Lung microvascular endothelial cell (primary cell): Measurements from ENCODE around the gene GLT1D1. TPM values are rescaled to one million over a fixed set of nuclear protein-coding genes. Genes with fewer than 3 reads are reported as not detected.

ENCODE experiments used
- DNase-seq, 2 donors: peaks; one replicate each; pipeline versions ENCODE4 v3.0.0 to v3.0.0-alpha.2; 2010; ENCODE audit warnings: low read depth in 2 of 2
- total RNA-seq: library from RNA; depleted of rRNA; stranded (reverse); fragments of >200 nt; gene quantifications from 2 replicates; pipeline ENCODE4 v1.2.1, GENCODE V29; 2014

GLT1D1 gene
- total RNA-seq, 1 donor from 2014 or later: not detected

DNA sequence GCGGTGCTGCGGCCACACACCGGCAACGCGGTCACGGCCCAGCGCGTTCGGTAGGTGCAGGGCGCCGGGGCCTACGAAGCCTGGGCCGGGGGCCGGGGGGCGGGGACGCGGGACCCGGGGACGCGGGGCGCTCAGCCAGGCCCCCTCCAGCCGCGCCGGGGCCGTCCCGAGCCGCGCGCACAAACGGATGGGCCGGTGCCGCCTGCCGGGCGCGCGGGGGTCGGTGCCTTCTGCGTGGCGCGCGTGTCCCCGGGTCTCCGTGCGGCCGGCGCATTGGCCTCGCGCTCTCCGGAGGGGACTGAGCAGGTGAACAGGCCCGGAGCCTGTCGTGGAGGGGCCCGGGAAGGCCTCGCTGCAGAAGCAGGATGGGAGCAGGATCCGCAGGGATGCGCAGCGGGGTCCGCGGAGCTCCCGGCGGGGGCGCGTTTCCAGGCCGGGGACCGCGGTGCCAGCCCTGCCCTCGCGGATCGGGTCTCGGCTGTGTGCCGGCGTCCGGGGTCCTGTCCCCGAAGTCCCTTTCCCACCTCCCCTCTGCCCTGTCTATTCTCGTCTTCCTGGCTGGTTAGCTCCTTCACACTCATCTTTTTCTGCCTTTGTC lies 421 bp downstream of the GLT1D1 start:
- no peak for DNase-seq

DNA sequence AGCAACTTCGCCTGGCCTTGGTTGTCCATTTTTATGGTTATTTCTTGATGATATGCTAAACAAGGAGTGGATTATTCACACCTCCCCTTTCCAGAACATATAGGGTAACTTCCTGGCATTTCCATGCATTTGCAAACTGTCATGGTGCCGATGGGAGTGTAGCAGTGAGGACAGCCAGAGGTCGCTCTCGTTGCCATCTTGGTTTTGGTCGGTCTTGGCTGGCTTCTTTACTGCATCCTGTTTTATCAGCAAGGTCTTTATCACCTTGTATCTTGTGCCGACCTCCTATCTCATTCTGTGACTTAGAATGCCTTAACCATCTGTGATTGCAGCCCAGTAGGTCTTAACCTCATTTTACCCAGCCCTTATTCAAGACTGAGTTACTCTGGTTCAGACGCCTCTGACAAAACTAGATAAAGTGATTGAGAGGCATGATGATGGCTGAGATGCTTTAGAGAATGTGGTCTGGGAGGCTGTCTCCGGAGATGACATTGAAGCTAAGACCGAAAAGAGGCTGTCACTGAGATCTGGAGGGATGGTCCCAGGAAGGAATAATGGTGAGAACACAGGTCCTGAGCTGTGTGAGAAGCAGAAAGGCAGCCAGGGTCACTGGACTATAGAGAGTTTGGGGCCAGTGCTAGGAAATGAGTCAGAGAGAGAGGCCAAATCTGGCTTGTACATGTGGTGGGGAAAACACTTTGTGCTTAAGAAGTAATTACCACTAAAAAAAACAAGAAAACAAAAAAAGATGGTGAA lies 2.9 kb downstream of the GLT1D1 start:
- DNase-seq: no peak

DNA sequence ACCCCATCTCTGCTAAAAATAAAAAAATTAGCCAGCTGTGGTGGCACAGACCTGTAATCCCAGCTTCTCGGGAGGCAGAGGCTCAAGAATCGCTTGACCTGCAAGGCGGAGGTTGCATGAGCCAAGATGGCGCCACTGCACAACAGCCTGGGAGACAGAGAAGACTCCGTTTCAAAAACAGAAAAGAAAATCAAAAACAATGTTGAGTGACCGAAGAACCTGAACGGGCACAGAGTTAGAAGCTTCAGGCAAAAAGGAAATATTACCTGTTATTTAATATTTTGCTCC lies 3.5 kb downstream of the GLT1D1 start:
- DNase-seq: no peak

DNA sequence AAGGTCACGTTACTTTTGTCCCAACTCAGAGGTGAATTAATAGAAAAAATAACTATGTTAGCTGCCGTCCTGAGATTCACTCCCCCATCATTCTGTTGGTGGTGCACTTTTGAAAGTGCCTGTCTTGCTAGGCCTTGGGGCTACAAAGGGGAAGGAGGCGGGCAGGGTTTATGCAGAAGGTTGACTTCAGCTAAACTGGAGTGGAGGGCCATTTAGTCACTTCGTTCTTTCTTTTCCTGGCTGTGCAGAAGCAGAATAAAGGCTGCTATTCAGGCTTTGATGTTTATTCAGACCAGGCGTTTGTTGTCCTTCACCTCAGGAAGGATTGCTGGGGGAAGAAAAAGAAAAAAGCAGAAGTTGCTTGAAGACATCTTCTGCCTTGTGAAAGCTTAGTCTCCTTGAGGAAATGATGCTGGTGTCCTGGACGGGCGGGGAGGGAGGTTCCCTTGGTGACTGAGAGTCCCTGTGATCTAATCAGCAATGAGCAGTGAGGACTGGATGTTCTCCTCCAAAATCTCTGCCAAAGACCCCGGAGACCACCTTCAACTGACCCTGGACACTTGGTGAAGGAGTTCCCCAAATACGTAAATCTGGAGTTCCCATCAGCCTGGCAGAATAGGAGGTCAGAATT lies 4.0 kb downstream of the GLT1D1 start:
- no peak for DNase-seq

DNA sequence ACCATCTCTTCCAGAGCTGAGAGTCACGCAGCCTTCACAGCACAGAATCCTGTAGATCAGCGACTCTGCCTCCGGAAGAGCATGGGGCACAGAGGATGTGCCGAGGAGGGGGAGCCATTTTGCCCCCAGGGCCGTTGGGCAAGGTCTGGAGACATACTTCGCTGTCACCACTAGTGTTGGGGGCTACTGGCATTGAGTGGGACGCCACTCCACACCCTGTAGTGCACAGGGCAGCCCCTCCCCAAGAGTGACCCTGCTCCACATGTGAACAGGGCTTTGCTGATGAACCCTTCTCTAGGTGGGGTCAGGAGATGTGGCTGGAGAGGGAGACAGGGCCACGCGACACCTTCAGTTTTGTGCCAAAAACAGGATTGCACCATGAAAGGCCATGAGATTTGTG lies 6.0 kb downstream of the GLT1D1 start:
- DNase-seq: no peak

DNA sequence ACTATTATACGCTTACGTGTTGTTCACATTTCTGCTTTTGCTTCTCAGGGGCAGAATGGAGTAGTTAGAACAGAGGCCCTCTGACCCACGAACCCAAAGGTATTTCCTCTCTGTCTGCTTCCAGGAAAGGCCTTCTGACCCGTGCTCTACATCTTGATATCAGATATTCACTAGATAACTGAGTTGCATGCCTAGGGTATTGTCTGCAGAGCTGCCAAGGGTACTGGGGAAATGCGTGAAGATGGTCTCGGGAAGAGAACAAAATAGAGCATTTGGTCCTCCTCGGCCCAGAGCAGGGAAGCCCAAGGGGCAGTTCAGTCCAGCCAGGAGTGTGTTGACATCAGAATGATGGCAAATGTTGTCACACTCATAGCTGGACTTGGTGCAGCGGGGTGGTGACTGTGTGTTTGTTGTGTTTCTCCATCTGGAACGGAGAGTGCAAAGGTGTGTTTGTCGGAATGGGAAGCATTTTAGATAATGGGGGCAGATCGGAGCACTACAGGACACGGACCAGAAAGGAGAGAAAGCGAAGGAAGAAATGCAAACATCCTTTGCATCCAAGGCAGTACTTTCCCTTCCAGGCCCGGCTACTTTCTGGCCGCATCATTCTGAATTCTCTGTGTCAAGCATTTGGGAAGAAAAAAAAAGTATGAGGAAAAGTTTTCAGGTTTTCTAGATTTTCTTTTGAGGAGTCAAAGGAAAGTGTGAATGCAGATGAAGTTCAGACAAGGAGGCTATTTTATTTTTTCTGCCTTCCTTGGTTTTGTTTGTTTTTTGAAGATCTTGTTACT lies 8.1 kb downstream of the GLT1D1 start:
- no peak for DNase-seq

DNA sequence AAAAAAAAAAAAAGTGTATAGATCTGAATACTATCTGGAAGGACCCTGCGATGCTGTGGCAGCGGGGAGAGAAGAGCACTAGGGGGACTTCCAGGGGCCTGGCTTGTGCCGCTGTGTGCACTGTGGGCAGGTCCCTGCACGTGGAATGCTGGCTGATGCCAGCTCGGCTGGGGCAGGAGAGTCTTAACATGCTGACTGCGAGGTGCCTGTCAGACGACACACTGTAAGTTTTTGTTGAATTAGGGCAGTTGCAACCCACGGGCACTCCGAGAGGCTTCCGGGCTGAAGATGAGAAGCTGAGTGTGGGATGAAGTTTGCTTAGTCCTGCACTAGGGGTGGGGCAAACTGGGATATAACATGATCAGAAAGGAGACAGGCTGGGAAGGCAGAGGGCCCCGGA lies 10.7 kb downstream of the GLT1D1 start:
- no peak for DNase-seq

DNA sequence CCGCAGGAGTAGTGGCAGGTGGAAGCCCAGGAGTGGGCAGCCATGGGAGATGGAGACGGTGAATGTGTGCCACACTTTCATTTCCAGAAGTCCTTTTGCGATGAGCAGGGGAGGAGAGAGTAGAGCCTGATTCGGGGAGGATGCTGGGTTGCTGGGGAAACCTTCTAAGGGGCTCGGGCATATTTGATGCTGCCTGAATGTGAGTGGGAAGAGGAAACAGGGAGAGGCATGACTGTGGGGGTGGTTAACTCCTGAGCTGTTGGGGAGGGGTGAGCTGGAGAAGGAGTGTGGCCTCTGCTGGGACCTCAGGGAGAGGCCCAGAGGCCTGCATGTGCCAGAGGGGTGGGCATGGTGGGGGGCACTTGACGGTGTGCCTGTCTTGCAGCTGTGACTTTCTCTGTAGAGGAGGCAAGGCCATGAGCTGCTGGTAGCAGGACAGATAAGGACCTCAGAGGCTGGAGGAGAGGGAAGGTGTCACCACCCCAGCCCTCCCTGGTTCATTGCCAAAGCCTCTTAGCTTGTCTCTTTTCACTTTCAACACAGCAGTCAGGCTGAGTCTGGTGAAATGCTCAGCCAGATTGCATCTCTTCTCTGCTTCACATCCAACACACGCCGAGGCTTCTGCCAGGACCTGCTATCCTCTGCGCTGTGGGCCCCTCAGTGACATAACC lies 11.4 kb downstream of the GLT1D1 start:
- DNase-seq: no peak

DNA sequence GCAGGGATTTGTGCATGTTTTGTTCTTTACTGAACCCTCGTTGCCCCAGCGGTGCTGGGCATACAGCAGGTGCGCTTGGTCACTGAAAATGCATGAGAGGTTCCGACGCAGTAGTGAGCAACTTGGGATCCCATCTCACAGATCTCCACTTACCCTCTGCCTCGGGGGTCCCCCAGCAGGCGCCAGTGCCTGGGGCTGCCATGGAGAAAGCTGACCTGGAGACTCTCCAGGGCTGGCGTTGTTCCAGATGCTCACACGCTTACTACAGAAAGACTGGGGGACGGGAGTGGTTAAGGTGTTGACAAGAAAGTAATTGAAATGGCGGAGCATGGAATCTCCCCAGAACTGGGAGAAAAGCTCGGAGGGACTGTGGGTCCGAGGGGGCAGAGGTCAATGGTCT lies 14.2 kb downstream of the GLT1D1 start:
- DNase-seq: no peak

DNA sequence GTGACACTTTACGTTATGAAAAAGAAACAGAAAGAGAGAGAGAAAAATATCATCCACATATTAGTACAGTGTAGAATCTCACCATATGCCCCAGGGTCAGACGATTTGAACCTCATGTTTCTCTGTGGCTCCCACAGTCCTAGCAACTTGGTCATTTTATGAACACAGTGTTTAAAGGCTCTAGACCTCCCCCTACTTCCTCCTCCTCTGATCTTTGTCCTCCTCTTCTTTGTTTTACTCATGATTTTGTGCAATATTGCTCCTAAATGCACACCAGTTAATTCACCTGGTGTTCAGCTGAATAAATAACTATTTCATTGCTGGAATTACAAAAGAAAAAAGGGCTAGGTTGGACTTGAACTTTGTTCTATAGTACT lies 18.2 kb downstream of the GLT1D1 start:
- DNase-seq: no peak

DNA sequence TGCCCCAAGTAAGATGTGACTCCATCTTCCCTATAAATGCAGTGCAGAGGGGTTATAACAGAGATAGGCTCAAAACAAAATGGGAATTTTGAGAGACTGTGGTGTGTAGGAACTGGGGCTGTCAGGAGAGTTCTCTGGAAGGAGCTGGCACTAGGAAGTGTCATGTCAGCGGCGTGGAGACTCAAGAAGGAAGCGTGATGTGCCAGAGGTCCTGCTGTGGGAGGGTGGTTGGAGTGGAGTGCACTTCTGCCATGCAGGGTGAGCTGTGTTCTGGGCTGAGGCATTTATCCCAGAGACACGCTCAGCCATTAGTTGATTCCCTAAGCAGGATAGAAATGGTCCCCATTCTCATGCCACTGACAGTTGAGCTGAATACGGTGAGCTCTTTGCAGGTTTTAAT lies 19.0 kb downstream of the GLT1D1 start:
- DNase-seq: no peak

DNA sequence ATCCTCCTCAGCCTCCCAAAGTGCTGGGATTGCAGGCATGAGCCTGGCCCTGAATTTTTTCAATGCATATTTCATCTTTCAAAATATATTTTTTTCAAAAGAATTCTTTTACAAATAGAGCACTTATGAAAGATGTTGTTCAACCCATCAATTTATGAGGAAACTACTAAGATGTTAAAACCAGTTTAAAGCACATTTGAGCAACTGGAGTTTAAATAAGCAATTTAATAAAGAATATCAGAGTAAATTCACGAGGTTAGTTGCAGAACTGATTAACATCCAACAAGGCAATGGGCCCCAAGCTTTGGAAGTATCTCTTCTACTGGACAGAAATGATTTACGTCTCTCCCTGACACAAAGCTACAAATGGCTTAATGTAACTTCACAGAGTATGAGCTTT lies 23.3 kb downstream of the GLT1D1 start:
- DNase-seq: no peak

DNA sequence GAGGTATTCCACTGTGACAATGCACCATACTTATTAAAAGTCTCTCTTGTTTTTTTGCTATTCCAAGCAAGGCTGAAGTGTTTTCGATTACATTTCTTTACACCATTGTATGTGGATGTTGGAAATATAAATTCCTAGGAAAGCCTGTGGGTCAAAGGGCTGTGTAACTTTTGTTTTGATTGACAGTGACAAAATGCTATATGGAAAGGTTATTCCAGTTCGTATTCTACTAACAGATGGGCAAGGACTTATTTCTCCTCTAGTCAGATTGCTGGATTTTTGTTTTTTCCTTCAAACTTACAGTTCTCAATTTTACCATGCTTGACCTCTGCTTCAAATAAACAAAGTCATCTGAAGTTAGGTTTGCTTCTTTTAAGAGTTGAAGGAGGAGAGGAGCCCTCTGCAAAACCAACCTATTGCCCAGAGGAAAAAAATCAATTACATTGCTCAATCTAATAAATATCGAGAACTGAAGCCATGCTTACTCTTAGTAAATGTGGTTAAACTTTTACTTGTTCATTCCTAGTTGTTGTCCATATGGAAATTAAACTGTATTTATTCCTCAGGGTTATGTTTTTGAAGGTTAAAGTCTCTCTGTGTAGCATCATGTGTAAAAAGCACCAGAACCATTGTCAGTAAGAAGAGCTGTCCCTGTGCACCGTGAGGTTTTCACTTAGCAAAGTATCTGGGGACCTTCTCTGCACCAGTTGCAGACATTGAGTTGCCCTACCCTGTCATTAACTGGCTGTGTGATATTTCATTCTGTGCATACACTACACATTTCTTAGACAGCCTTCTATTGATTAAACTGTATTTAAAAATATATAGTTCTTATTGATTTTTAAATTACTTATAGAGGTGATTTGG lies 26.9 kb downstream of the GLT1D1 start:
- DNase-seq: no peak

DNA sequence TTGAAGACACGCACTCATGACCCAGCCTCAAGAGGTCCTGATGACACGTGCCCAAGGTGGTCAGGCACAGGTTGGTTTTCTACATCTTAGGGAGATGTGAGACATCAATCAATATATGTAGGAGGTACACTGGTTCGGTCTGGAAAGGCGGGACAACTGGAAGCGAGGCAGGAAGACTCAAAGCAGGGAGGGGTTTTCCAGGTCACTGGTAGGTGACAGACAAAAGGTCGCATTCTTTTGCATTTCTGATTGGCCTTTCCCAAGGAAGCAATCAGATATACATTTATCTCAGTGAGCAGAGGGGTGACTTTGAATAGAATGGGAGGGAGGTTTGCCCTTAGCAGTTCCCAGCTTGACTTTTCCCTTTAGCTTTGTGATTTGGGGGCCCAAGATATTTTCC lies 38.6 kb downstream of the GLT1D1 start:
- DNase-seq: no peak

DNA sequence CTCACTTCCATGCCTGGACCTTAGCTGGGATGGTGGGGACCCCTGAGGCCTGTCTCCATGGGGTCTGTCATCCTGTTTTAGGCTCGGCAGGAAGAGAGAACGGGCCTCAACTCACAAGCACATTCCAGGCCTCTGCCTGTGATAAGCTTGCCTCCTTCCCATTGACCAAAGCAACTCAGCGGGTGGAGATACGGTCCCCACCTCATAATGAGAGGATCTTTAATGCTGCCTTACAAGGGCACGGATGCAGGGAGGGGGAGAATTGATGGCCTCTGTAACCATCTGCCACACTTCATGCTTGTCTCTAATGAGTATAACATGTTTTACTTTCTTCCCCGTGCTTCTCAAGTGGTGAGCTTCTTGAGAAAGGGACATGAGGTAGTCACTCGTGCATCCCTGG lies 50.0 kb downstream of the GLT1D1 start:
- DNase-seq: no peak

DNA sequence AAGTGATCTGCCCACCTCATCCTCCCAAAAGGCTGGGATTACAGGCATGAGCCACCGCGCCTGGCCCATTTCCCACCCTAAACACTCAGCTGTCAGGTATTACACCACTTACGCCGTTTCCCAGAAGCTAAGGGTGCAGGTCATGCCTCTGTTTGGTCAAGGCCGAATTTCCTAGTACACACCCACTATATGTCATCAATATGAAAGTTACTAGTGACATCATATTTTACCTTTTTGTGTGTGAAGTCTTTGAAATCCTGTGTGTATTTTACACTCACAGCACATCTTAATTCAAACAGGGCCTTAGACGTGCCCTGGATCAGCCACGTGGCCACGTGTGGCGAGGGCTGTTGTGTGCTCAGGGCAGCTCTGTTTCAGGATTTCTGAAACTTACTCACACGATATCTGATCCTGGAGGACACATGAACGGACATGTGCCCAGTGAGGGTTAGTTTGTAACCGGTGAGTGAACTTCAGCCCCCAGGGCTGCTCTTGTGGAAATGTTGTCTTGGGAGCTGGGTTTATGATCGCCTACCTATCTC lies 51.8 kb downstream of the GLT1D1 start:
- DNase-seq: no peak

DNA sequence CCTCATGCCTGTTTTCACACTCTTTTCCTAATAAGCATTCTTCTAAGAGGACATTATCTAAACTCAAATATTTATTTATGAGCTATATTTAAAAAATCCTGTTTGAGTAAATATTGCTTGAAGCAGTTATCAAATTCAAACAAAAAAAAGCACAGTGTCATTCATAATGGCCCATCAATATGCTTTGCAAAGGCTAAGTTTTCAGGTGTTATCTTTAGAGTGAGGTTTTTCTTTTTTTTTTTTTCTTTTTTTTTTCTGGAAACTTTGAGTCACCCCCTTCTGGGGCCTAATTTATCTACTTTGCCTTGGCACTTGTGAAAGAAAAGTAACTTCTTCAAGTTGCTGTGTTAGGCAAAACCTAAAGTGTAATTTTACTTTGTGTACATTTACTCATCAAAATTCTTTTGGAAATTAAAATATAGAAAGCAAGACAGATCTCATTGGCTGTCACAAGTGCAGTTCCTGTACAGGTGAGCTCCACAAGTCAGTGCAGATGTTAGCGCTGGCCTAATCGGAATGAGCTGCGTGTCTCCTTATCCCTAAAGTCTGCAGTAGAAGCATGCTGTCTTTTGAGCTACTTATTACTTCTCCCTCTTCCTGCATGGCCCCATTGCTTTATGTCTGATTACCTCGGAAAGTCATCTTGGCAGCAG lies 53.3 kb downstream of the GLT1D1 start:
- DNase-seq: no peak

DNA sequence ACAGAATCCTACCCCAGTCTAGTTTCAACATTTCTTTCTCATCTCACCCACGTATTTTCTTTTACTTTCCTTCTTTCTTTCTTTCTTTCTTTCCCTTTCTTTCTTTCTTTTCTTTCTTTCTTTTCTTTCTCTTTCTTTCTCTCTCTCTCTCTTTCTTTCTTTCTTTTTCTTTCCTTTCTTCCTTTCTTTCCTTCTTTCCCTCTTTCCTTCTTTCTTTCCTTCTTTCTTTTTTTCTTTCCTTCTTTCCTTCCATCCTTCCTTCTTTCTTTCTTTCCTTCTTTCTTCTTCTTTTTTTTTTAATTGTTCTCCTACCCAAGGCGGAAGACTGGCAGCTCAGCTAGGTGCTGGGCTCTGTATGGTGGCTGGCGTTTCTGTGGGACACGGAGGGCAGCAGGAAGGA lies 55.0 kb downstream of the GLT1D1 start:
- DNase-seq: no peak

DNA sequence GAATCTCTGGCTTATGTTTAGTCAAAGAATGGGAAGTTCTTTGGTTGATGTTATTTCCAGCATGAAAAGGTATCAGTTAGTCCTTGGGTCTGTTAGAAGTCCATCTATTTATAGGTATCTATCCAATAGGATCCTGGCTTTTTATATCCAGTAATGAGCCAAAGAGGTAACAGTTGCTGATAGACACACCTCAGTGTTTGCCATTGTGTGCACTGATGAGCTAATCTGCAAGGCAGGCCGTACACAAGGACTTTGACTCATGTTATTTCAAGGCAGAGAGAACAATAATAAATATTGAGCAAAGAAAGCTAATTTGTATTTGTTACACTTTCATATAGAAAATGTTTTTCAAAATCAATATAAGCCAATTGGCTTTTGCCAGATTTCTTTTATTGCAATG lies 56.4 kb downstream of the GLT1D1 start:
- no peak for DNase-seq

DNA sequence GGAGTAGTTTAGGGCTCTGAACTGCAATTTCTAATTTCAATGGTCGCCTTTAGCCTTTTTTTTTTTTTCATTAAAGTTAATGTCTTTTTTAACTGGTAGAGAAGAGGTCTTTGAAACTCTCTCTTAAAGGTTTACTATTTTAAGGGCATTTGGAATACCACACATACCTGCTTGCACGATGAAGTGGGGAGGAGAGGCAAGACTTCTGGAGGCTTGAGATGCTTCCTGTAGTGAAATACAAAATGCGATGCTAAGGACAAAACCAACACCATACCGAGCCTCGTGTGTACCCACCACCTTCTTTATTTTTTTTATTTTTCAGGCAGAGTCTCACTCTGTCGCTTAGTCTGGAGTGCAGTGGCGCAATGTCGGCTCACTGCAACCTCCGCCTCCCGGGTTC lies 57.4 kb downstream of the GLT1D1 start:
- DNase-seq: no peak
